Measurements from ENCODE around the gene MAML3.

The MAML3 gene

DNA sequence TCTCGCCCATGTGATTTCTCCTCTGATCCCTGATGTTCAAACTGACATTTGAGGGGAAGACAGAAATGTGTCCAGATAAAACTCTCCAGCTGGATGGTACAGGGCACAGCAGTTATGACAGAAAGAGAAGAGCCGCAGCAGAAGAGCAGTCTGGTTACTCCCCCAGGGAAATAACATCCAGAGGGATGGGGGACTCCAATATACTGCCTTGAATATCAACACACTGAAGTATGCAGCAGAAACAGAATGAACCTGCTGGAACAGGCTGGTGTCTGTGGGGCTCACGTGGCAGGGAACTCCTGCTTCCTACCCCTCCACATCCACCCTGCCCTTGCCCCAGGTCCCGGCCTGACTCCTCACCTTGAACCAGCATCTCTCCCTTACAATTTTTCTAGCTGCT, 394.9 kb downstream of the MAML3 start:
- H3K4me3 ChIP-seq (ENCODE audit: low read length), result no peak overlapping the region
- peaks cover 24% of the 10 kb centered on the region for H3K4me1 ChIP-seq (ENCODE audit: low read length)
- H3K27me3 ChIP-seq (ENCODE audit: low read depth, low read length), result peaks cover 63% of the 10 kb centered on the region
- no peaks in the 10 kb centered on the region for H3K9me3 ChIP-seq (ENCODE audit: insufficient read depth, low read length)
- H3K4me2 ChIP-seq (ENCODE audit: low read length), result no peak overlapping the region
- H2AFZ ChIP-seq (ENCODE audit: low read depth, low read length), result no peak overlapping the region
- H3K36me3 ChIP-seq (replicated peaks; ENCODE audit: low read depth, low read length), result no peaks in the 10 kb centered on the region
- H3K9ac ChIP-seq (ENCODE audit: low read length), result no peak overlapping the region
- no peaks in the 10 kb centered on the region for H4K20me1 ChIP-seq (ENCODE audit: insufficient read depth, low read length)
- H3K27ac ChIP-seq (ENCODE audit: low read length), result no peak overlapping the region
- TF ChIP-seq, protein P1, sequence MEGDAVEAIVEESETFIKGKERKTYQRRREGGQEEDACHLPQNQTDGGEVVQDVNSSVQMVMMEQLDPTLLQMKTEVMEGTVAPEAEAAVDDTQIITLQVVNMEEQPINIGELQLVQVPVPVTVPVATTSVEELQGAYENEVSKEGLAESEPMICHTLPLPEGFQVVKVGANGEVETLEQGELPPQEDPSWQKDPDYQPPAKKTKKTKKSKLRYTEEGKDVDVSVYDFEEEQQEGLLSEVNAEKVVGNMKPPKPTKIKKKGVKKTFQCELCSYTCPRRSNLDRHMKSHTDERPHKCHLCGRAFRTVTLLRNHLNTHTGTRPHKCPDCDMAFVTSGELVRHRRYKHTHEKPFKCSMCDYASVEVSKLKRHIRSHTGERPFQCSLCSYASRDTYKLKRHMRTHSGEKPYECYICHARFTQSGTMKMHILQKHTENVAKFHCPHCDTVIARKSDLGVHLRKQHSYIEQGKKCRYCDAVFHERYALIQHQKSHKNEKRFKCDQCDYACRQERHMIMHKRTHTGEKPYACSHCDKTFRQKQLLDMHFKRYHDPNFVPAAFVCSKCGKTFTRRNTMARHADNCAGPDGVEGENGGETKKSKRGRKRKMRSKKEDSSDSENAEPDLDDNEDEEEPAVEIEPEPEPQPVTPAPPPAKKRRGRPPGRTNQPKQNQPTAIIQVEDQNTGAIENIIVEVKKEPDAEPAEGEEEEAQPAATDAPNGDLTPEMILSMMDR (IDR thresholded peaks at IDR 0.05; ENCODE audit: low read depth, low read length), result no peak
- TF ChIP-seq EZH2phosphoT487 (IDR thresholded peaks at IDR 0.05; ENCODE audit: low read depth), result no peak
- no peaks in the 10 kb centered on the region for H3K79me2 ChIP-seq (ENCODE audit: low read length)

DNA sequence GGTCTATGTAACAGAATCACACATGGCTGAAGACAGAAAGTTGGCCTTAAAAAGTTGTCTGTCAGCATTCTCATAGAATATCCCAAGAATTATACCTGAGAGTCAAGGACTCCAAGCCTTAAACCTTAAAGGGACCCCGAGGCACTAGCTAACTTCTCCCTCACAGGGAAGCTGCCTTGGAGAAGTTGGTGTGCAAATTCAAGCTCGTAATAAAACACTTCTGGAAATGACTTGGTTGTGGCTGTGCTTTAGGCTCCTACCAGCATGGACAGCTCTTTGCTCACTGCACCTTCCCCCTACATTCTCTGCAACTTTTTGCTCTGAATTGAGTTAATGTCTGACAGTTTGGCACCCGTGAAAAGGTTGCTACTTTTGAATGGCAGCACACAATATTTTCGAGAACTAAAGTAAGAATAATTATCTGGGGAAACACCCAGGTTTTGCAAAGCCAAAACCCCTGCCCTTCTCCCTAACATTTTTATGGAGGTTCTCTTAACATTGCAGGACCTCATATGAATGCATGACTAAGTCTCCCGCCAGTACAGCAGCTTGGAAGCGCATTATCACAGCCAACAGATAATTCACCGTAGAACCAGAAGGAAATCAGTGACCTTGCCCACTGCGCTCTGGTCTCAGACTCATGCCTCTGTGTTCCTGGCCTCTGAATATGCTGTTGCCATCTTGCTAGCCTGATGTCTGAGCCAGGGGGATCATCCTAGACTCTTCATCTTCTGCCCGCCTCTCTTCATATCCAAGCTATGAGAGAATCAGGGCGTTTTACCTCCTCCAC, 397.4 kb downstream of the MAML3 start:
- H2AFZ ChIP-seq (ENCODE audit: low read depth, low read length), result no peak overlapping the region
- no peak overlapping the region for H3K27ac ChIP-seq (ENCODE audit: low read length)
- H3K4me2 ChIP-seq (ENCODE audit: low read length), result no peak overlapping the region
- no peaks in the 10 kb centered on the region for H3K79me2 ChIP-seq (ENCODE audit: low read length)
- no peaks in the 10 kb centered on the region for H3K9me3 ChIP-seq (ENCODE audit: insufficient read depth, low read length)
- H3K27me3 ChIP-seq (ENCODE audit: low read depth, low read length), result peaks cover 65% of the 10 kb centered on the region
- no peak overlapping the region for H3K9ac ChIP-seq (ENCODE audit: low read length)
- no peaks in the 10 kb centered on the region for H4K20me1 ChIP-seq (ENCODE audit: insufficient read depth, low read length)
- H3K4me3 ChIP-seq (ENCODE audit: low read length), result no peak overlapping the region
- no peak for TF ChIP-seq EZH2phosphoT487 (IDR thresholded peaks at IDR 0.05; ENCODE audit: low read depth)
- TF ChIP-seq, protein P1 (IDR thresholded peaks at IDR 0.05; ENCODE audit: low read depth, low read length), result no peak
- H3K36me3 ChIP-seq (replicated peaks; ENCODE audit: low read depth, low read length), result no peaks in the 10 kb centered on the region
- H3K4me1 ChIP-seq (ENCODE audit: low read length), result peaks cover 4% of the 10 kb centered on the region

DNA sequence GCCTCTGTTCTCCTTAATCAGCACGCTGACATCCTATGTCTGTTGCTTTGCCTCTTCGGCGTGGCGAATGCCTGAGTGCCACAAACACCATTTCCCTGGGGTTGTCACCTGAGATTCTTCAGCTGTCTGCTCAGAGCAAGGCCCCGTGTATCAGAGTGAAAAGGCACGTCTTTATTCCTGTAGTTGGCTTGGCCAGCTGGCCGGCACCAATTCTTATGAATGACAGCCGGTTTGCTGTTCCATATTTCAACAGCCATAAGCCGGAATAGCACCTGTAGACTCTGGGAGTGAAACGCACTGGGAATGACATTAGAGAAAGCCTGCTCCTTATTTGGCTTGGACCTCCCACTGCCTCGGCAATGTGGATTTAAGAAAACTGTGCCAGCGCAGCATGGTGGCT, 399.0 kb downstream of the MAML3 start:
- H3K79me2 ChIP-seq (ENCODE audit: low read length), result no peaks in the 10 kb centered on the region
- peaks cover 64% of the 10 kb centered on the region for H3K27me3 ChIP-seq (ENCODE audit: low read depth, low read length)
- H4K20me1 ChIP-seq (ENCODE audit: insufficient read depth, low read length), result no peaks in the 10 kb centered on the region
- H2AFZ ChIP-seq (ENCODE audit: low read depth, low read length), result no peak overlapping the region
- no peaks in the 10 kb centered on the region for H3K9me3 ChIP-seq (ENCODE audit: insufficient read depth, low read length)
- H3K36me3 ChIP-seq (replicated peaks; ENCODE audit: low read depth, low read length), result no peaks in the 10 kb centered on the region
- H3K9ac ChIP-seq (ENCODE audit: low read length), result no peak overlapping the region
- no peak overlapping the region for H3K27ac ChIP-seq (ENCODE audit: low read length)
- TF ChIP-seq, protein P1 (IDR thresholded peaks at IDR 0.05; ENCODE audit: low read depth, low read length), result no peak
- TF ChIP-seq EZH2phosphoT487 (IDR thresholded peaks at IDR 0.05; ENCODE audit: low read depth), result no peak
- H3K4me3 ChIP-seq (ENCODE audit: low read length), result no peak overlapping the region
- no peaks in the 10 kb centered on the region for H3K4me1 ChIP-seq (ENCODE audit: low read length)
- H3K4me2 ChIP-seq (ENCODE audit: low read length), result no peak overlapping the region

DNA sequence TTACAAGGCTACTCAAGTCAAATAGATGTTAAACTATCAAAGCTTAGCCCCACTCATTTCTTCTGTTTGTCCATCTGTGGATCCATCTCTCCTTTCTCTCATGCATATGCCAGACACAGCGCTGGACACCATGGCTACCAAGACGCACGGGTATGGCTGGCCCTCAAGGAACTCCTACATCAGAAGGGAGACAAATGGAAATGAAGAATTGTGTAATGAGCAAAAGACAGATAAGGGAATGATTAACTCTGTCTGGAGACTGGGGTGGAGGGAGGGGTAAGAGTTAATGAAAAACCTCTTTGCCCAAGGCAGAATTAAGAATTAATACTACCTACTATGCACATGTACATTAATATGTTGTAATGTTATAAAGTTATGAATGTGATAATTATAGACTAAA, 400.3 kb downstream of the MAML3 start:
- Histone ChIP-seq H3K4me3 (ENCODE audit: low read length) (no peak overlapping the region), H3K79me2 (ENCODE audit: low read length) (no peaks in the 10 kb centered on the region), H3K36me3 (replicated peaks; ENCODE audit: low read depth, low read length) (no peaks in the 10 kb centered on the region), H3K4me1 (ENCODE audit: low read length) (no peaks in the 10 kb centered on the region), H3K9ac (ENCODE audit: low read length) (no peak overlapping the region), H4K20me1 (ENCODE audit: insufficient read depth, low read length) (no peaks in the 10 kb centered on the region), H3K4me2 (ENCODE audit: low read length) (no peak overlapping the region), H3K27me3 (ENCODE audit: low read depth, low read length) (peaks cover 59% of the 10 kb centered on the region), H2AFZ (ENCODE audit: low read depth, low read length) (no peak overlapping the region), H3K9me3 (ENCODE audit: insufficient read depth, low read length) (no peaks in the 10 kb centered on the region), H3K27ac (ENCODE audit: low read length) (no peak overlapping the region)
- TF ChIP-seq, protein P1 (IDR thresholded peaks at IDR 0.05; ENCODE audit: low read depth, low read length), result no peak
- TF ChIP-seq EZH2phosphoT487 (IDR thresholded peaks at IDR 0.05; ENCODE audit: low read depth), result no peak
